Parathyroid adenoma (tissue), 2 donors: ENCODE measurements around the gene SMAD9.
A peak's percentile ranks its signal among the peaks of the same experiment; 100 is the strongest.

Experiments
- H2AFZ ChIP-seq: fragments of 300-600 bp; sonication (generic); one replicate; pipeline ENCODE4 v1.7.0; 2017; ENCODE audit warnings: antibody characterized with exemption, mild to moderate bottlenecking
- H3K27ac ChIP-seq: fragments of 300-600 bp; sonication (generic); one replicate; pipeline ENCODE4 v1.7.0; 2017
- H3K27me3 ChIP-seq: fragments of 300-600 bp; sonication (generic); one replicate; pipeline ENCODE4 v1.7.0; 2017; ENCODE audit warnings: low read length; ENCODE audit not compliant: control insufficient read depth, insufficient read depth
- H3K36me3 ChIP-seq: fragments of 300-600 bp; sonication (generic); one replicate; pipeline ENCODE4 v1.7.0; 2017; ENCODE audit warnings: low read length; ENCODE audit not compliant: control insufficient read depth, insufficient read depth
- H3K4me1 ChIP-seq: fragments of 300-600 bp; sonication (generic); one replicate; pipeline ENCODE4 v1.7.0; 2017; ENCODE audit warnings: control low read depth
- H3K4me2 ChIP-seq: fragments of 300-600 bp; sonication (generic); one replicate; pipeline ENCODE4 v1.7.0; 2017; ENCODE audit warnings: low read length
- H3K4me3 ChIP-seq: fragments of 300-600 bp; sonication (generic); one replicate; pipeline ENCODE4 v1.7.0; 2017; ENCODE audit warnings: low read depth, low read length
- H3K79me2 ChIP-seq: fragments of 300-600 bp; sonication (generic); one replicate; pipeline ENCODE4 v1.7.0; 2017; ENCODE audit warnings: control low read depth
- H3K9ac ChIP-seq: fragments of 300-600 bp; sonication (generic); one replicate; pipeline ENCODE4 v1.7.0; 2017; ENCODE audit warnings: mild to moderate bottlenecking
- H3K9me3 ChIP-seq: fragments of 300-600 bp; sonication (generic); one replicate; pipeline ENCODE4 v1.7.0; 2017; ENCODE audit warnings: low read length; ENCODE audit not compliant: control insufficient read depth
- CTCF ChIP-seq: fragments of 300-600 bp; sonication (generic); IDR thresholded peaks from one replicate; pipeline ENCODE4 v1.7.0; 2017; ENCODE audit warnings: antibody characterized with exemption, mild to moderate bottlenecking
- donor health status: primary hyperparathyroidism.

Gene SMAD9

GRCh38 chr13:36819739-36820090 lies 100.3 kb downstream of the SMAD9 start:
- Histone ChIP-seq H3K27ac (no peak overlapping the region), H3K4me1 (no peaks in the 10 kb centered on the region), H3K36me3 (no peaks in the 10 kb centered on the region), H3K9me3 (no peaks in the 10 kb centered on the region), H3K27me3 (no peaks in the 10 kb centered on the region), H2AFZ (peak overlapping the region; percentile 87), H3K4me3 (peak overlapping the region; percentile 94), H3K79me2 (peaks cover 2% of the 10 kb centered on the region), H3K4me2 (peak overlapping the region; percentile 100), H3K9ac (no peak overlapping the region)
- no peak for TF ChIP-seq CTCF

GRCh38 chr13:36818804-36819738 lies 101.0 kb downstream of the SMAD9 start, which contains the start of gene RFXAP:
Gene RFXAP, plus strand, starts transcription at chr13:36819222. Its CDS starts 136 bp downstream, at chr13:36819358.
- Histone ChIP-seq H3K36me3 (no peaks in the 10 kb centered on the region), H3K27me3 (no peaks in the 10 kb centered on the region), H3K4me2 (peak within 1 kb of the TSS; percentile 100), H3K79me2 (peaks cover 2% of the 10 kb centered on the region), H3K4me3 (peak within 1 kb of the TSS; percentile 94), H3K4me1 (no peaks in the 10 kb centered on the region), H3K27ac (peak within 1 kb of the TSS; percentile 22), H3K9ac (no peak within 1 kb of the TSS), H3K9me3 (no peaks in the 10 kb centered on the region), H2AFZ (peak within 1 kb of the TSS; percentile 87)
- no peak for TF ChIP-seq CTCF

GRCh38 chr13:36817996-36818803 lies 101.8 kb downstream of the SMAD9 start:
- Histone ChIP-seq H3K9me3 (no peaks in the 10 kb centered on the region), H3K36me3 (no peaks in the 10 kb centered on the region), H3K4me1 (no peaks in the 10 kb centered on the region), H2AFZ (peak overlapping the region; percentile 87), H3K27me3 (no peaks in the 10 kb centered on the region), H3K4me2 (peak overlapping the region; percentile 100), H3K79me2 (peaks cover 2% of the 10 kb centered on the region), H3K27ac (no peak overlapping the region), H3K4me3 (peak overlapping the region; percentile 94), H3K9ac (no peak overlapping the region)
- no peak for TF ChIP-seq CTCF

GRCh38 chr13:36815062-36815461 lies 105.0 kb downstream of the SMAD9 start:
- H2AFZ ChIP-seq: no peak overlapping the region
- H3K4me1 ChIP-seq: no peaks in the 10 kb centered on the region
- no peak overlapping the region for H3K4me2 ChIP-seq
- no peaks in the 10 kb centered on the region for H3K9me3 ChIP-seq
- no peaks in the 10 kb centered on the region for H3K36me3 ChIP-seq
- no peak for TF ChIP-seq CTCF
- peaks cover 2% of the 10 kb centered on the region for H3K79me2 ChIP-seq
- H3K9ac ChIP-seq: no peak overlapping the region
- H3K4me3 ChIP-seq: no peak overlapping the region
- no peak overlapping the region for H3K27ac ChIP-seq
- H3K27me3 ChIP-seq: no peaks in the 10 kb centered on the region
